Measurements from ENCODE around the gene PSTPIP1.

The PSTPIP1 gene

DNA sequence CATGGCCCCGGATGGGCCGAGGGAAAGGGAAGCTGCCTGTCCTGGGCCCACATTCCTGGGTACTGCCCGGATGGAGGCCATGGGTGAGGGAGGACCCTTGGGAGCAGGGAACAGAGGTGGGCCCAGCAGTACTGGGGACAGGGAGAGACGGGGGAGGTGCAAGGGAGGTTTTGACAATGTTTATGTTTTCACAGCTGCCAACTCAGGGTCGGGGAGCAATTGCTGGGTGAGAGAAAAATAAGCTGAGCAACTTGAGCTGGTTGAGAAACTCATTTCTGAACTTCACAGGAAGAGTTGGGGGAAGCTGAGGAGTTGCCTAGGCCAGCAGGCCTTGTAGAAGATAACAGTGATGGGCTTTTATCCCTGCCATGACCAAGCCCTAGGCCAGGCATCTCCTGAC is 87.0 kb downstream of the PSTPIP1 start:
- TF ChIP-seq ZNF70 (CRISPR knock-in tag; IDR thresholded peaks at IDR 0.05) (no peak), CSDC2 (CRISPR knock-in tag; IDR thresholded peaks at IDR 0.05) (no peak), ZNF8 (CRISPR knock-in tag; IDR thresholded peaks at IDR 0.05) (no peak), ZNF565 (CRISPR knock-in tag; conservative IDR thresholded peaks at IDR 0.05; ENCODE audit: low read depth) (no peak)
- TF ChIP-seq, protein P1, sequence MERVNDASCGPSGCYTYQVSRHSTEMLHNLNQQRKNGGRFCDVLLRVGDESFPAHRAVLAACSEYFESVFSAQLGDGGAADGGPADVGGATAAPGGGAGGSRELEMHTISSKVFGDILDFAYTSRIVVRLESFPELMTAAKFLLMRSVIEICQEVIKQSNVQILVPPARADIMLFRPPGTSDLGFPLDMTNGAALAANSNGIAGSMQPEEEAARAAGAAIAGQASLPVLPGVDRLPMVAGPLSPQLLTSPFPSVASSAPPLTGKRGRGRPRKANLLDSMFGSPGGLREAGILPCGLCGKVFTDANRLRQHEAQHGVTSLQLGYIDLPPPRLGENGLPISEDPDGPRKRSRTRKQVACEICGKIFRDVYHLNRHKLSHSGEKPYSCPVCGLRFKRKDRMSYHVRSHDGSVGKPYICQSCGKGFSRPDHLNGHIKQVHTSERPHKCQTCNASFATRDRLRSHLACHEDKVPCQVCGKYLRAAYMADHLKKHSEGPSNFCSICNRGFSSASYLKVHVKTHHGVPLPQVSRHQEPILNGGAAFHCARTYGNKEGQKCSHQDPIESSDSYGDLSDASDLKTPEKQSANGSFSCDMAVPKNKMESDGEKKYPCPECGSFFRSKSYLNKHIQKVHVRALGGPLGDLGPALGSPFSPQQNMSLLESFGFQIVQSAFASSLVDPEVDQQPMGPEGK (CRISPR knock-in tag; IDR thresholded peaks at IDR 0.05; ENCODE audit: borderline replicate concordance): no peak
- TF ChIP-seq, protein P2, sequence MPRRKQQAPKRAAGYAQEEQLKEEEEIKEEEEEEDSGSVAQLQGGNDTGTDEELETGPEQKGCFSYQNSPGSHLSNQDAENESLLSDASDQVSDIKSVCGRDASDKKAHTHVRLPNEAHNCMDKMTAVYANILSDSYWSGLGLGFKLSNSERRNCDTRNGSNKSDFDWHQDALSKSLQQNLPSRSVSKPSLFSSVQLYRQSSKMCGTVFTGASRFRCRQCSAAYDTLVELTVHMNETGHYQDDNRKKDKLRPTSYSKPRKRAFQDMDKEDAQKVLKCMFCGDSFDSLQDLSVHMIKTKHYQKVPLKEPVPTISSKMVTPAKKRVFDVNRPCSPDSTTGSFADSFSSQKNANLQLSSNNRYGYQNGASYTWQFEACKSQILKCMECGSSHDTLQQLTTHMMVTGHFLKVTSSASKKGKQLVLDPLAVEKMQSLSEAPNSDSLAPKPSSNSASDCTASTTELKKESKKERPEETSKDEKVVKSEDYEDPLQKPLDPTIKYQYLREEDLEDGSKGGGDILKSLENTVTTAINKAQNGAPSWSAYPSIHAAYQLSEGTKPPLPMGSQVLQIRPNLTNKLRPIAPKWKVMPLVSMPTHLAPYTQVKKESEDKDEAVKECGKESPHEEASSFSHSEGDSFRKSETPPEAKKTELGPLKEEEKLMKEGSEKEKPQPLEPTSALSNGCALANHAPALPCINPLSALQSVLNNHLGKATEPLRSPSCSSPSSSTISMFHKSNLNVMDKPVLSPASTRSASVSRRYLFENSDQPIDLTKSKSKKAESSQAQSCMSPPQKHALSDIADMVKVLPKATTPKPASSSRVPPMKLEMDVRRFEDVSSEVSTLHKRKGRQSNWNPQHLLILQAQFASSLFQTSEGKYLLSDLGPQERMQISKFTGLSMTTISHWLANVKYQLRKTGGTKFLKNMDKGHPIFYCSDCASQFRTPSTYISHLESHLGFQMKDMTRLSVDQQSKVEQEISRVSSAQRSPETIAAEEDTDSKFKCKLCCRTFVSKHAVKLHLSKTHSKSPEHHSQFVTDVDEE (CRISPR knock-in tag; IDR thresholded peaks at IDR 0.05): no peak
- no peak for ATAC-seq

DNA sequence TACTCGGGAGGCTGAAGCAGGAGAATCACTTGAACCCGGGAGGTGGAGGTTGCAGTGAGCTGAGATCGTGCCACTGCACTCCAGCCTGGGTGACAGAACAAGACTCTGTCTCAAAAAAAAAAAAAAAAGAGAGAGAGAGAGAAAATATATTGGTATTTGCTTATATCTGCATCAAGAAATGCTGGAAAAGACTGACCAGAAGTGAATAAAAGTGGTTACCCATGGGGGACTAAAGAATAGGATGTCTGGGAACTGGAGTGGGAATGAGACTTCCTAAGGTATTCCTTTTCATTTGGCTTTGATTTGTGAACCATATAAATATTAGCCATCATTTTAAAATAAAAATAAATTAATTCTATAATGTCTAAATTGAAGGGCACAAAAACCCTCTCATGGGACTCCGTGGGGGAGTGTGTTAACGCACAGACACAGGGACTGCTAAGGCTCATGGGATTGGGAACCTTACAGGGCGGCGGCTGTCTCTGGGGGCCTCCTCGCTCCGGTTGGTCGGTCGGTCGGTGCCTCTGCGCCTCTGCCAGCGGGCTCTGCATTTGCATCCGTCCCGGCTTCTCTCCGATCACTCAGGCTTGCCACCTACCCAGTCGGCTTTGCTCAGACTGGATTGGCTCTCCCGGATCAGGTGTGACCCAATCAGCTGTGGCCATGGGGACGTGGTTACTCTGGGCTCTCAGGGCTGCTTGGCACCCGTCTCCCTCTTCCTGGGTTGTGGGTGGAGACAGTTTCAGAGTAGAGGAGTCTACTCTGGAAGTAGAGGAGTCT is 88.6 kb downstream of the PSTPIP1 start:
- TF ChIP-seq GLIS3 (CRISPR knock-in tag; IDR thresholded peaks at IDR 0.05) (no peak), OSR1 (CRISPR knock-in tag; IDR thresholded peaks at IDR 0.05) (no peak), ZFP3 (CRISPR knock-in tag; IDR thresholded peaks at IDR 0.05) (no peak), ZNF70 (CRISPR knock-in tag; IDR thresholded peaks at IDR 0.05) (no peak), ISL1 (CRISPR knock-in tag; IDR thresholded peaks at IDR 0.05) (no peak), ZNF565 (CRISPR knock-in tag; conservative IDR thresholded peaks at IDR 0.05; ENCODE audit: low read depth) (no peak), ARNTL (CRISPR knock-in tag; IDR thresholded peaks at IDR 0.05; ENCODE audit: borderline replicate concordance, low read depth) (no peak), PPARA (CRISPR knock-in tag; IDR thresholded peaks at IDR 0.05; ENCODE audit: borderline replicate concordance) (no peak), RARB (CRISPR knock-in tag; IDR thresholded peaks at IDR 0.05) (no peak)
- TF ChIP-seq, protein P2 (CRISPR knock-in tag; IDR thresholded peaks at IDR 0.05): no peak
- TF ChIP-seq, protein P3, sequence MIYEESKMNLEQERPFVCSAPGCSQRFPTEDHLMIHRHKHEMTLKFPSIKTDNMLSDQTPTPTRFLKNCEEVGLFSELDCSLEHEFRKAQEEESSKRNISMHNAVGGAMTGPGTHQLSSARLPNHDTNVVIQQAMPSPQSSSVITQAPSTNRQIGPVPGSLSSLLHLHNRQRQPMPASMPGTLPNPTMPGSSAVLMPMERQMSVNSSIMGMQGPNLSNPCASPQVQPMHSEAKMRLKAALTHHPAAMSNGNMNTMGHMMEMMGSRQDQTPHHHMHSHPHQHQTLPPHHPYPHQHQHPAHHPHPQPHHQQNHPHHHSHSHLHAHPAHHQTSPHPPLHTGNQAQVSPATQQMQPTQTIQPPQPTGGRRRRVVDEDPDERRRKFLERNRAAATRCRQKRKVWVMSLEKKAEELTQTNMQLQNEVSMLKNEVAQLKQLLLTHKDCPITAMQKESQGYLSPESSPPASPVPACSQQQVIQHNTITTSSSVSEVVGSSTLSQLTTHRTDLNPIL (CRISPR knock-in tag; IDR thresholded peaks at IDR 0.05; ENCODE audit: low read depth): no peak
- TF ChIP-seq, protein P1 (CRISPR knock-in tag; IDR thresholded peaks at IDR 0.05; ENCODE audit: borderline replicate concordance): no peak
- peak; percentile 67; the same call in 2 of the 3 replicates for ATAC-seq

DNA sequence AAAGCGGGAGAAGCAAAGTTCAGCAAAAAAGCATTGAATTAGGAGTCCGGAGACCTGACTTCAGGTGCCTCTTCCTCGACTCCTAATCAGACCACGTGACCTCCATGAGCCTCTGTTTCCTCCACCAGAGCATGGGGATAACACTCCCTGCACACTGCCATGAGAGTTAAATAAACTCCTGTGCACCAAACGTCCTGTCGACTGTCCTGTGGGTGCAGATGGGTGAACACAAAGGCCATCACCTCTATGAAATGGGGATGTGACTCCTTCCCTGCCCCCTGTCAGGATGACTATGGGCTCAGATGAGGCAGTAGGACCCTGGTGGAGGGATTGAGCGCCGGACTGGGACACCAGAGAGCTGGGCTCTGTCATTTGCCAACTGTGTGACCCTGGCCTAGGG is 89.5 kb downstream of the PSTPIP1 start:
- no peak for ATAC-seq

DNA sequence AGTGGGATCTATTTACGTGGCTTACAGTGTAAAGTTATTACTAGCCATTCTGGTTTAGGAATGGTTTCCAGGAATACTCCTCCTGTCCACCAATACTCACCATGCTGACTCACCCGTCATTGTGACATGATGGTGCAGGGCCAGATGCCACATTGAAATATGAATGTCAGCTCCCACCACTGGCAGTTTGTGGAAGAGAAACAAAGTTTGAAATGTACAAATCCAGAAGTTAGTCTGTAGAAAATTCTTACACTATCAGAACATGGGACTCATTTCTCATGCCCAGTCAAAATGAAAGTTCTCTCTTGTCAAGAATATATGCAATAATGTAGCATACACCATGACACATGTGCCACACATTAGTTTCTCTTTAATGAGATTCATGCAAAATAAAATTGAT is 90.4 kb downstream of the PSTPIP1 start:
- ATAC-seq: peak; percentile 59
- no peak for TF ChIP-seq ESRRG (CRISPR knock-in tag; IDR thresholded peaks at IDR 0.05)
- no peak for TF ChIP-seq GLIS3 (CRISPR knock-in tag; IDR thresholded peaks at IDR 0.05)
- no peak for TF ChIP-seq ZNF565 (CRISPR knock-in tag; conservative IDR thresholded peaks at IDR 0.05; ENCODE audit: low read depth)
- TF ChIP-seq, protein P2 (CRISPR knock-in tag; IDR thresholded peaks at IDR 0.05): no peak
- TF ChIP-seq ZFP30 (CRISPR knock-in tag; IDR thresholded peaks at IDR 0.05): no peak
- TF ChIP-seq PPARA (CRISPR knock-in tag; IDR thresholded peaks at IDR 0.05; ENCODE audit: borderline replicate concordance): no peak
- TF ChIP-seq BACH2 (CRISPR knock-in tag; IDR thresholded peaks at IDR 0.05; ENCODE audit: borderline replicate concordance): no peak
- TF ChIP-seq ZC3H10 (CRISPR knock-in tag; IDR thresholded peaks at IDR 0.05): no peak
- no peak for TF ChIP-seq ISL1 (CRISPR knock-in tag; IDR thresholded peaks at IDR 0.05)
- no peak for TF ChIP-seq TCF4 (CRISPR knock-in tag; IDR thresholded peaks at IDR 0.05; ENCODE audit: borderline replicate concordance)
- no peak for TF ChIP-seq TOX (CRISPR knock-in tag; IDR thresholded peaks at IDR 0.05; ENCODE audit: borderline replicate concordance)

More for the DNA sequence above, 89.5 kb downstream of the PSTPIP1 start:
- no peak for TF ChIP-seq ZFP30 (CRISPR knock-in tag; IDR thresholded peaks at IDR 0.05)

Measured in SK-N-SH treated with all-trans-retinoic acid at 6 μM for 48 hours (cell line).